HEK293 (cell line): Measurements from ENCODE around the gene CRYGA.

ENCODE experiments used
- KLF10 ChIP-seq: fragments of 450-650 bp; IDR thresholded peaks from 2 replicates; pipeline ENCODE4 v1.5.1; 2018; ENCODE audit warnings: missing biosample characterization, mild to moderate bottlenecking, missing genetic modification characterization
- TCF7L2 ChIP-seq: IDR thresholded peaks from 2 replicates; pipeline ENCODE4 v1.6.1; 2011; ENCODE audit warnings: low read depth, mild to moderate bottlenecking, inconsistent platforms, low read length, moderate library complexity, borderline replicate concordance
- ZNF350 ChIP-seq: fragments of 450-650 bp; formaldehyde crosslinking; IDR thresholded peaks from 2 replicates; pipeline ENCODE4 v1.5.0; 2017; ENCODE audit warnings: missing biosample characterization, mild to moderate bottlenecking, missing genetic modification characterization
- ZNF560 ChIP-seq: fragments of 450-650 bp; formaldehyde crosslinking; IDR thresholded peaks from 2 replicates; pipeline ENCODE4 v1.5.1; 2017; ENCODE audit warnings: missing biosample characterization, missing genetic modification characterization, borderline replicate concordance
- TF ChIP-seq, protein P1 (sequence below): fragments of 450-650 bp; IDR thresholded peaks from 2 replicates; pipeline ENCODE4 v1.5.1; 2018; ENCODE audit warnings: missing biosample characterization, missing genetic modification characterization
- TF ChIP-seq, protein P2 (sequence below): fragments of 450-650 bp; formaldehyde crosslinking; IDR thresholded peaks from 2 replicates; pipeline ENCODE4 v1.5.1; 2016; ENCODE audit warnings: missing biosample characterization, missing genetic modification characterization
- TF ChIP-seq, protein P3 (sequence below): fragments of 450-650 bp; formaldehyde crosslinking; IDR thresholded peaks from 2 replicates; pipeline ENCODE4 v1.5.1; 2016; ENCODE audit warnings: missing biosample characterization, missing genetic modification characterization
- TF ChIP-seq, protein P4 (sequence below): fragments of 450-650 bp; formaldehyde crosslinking; IDR thresholded peaks from 2 replicates; pipeline ENCODE4 v1.5.1; 2016; ENCODE audit warnings: missing biosample characterization, missing genetic modification characterization
- TF ChIP-seq, protein P5 (sequence below): fragments of 450-650 bp; formaldehyde crosslinking; IDR thresholded peaks from 2 replicates; pipeline ENCODE4 v1.5.1; 2016; ENCODE audit warnings: missing biosample characterization, missing genetic modification characterization

DNA sequence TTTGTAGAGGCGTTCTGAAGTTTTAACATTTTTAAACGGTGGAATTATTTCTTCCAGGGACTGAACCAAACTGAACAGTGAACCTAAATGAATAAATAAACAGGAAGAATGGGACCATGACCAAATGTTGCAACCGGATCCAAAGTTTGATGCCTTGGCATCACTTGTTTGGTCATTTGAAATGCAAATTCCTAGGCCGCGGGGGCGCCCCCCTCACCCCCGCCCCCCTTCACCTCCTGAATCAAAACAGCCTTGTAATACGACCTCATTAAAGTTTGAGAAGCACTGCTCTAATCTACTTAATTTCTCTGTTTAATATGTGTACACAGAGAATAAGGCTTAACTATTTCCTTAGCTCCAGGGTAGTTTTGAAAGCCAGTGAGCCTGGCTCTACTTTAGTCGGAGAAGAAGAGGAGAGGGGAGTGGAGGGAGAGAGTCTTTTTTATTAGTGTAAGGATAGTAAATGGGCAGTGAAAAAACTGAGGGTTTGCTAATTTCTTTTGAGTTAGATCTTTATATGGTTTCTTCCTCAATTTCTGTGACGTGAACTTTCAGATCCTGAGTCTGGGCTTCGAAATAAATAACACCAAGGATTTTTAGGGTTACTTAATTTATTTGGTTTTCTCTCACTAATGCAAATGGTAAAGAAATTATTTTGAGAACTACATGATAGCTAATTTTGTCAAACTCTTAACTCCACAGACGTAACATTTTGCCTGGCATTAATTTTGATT, 20.8 kb upstream of the CRYGA start:
- TF ChIP-seq, protein P1, sequence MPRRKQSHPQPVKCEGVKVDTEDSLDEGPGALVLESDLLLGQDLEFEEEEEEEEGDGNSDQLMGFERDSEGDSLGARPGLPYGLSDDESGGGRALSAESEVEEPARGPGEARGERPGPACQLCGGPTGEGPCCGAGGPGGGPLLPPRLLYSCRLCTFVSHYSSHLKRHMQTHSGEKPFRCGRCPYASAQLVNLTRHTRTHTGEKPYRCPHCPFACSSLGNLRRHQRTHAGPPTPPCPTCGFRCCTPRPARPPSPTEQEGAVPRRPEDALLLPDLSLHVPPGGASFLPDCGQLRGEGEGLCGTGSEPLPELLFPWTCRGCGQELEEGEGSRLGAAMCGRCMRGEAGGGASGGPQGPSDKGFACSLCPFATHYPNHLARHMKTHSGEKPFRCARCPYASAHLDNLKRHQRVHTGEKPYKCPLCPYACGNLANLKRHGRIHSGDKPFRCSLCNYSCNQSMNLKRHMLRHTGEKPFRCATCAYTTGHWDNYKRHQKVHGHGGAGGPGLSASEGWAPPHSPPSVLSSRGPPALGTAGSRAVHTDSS, result no peak
- TF ChIP-seq, protein P2, sequence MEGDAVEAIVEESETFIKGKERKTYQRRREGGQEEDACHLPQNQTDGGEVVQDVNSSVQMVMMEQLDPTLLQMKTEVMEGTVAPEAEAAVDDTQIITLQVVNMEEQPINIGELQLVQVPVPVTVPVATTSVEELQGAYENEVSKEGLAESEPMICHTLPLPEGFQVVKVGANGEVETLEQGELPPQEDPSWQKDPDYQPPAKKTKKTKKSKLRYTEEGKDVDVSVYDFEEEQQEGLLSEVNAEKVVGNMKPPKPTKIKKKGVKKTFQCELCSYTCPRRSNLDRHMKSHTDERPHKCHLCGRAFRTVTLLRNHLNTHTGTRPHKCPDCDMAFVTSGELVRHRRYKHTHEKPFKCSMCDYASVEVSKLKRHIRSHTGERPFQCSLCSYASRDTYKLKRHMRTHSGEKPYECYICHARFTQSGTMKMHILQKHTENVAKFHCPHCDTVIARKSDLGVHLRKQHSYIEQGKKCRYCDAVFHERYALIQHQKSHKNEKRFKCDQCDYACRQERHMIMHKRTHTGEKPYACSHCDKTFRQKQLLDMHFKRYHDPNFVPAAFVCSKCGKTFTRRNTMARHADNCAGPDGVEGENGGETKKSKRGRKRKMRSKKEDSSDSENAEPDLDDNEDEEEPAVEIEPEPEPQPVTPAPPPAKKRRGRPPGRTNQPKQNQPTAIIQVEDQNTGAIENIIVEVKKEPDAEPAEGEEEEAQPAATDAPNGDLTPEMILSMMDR (tag by site-specific recombination), result no peak
- TF ChIP-seq ZNF560 (tag by site-specific recombination) (no peak), KLF10 (tag by site-specific recombination) (no peak), ZNF350 (tag by site-specific recombination) (no peak), TCF7L2 (no peak)
- TF ChIP-seq, protein P3, sequence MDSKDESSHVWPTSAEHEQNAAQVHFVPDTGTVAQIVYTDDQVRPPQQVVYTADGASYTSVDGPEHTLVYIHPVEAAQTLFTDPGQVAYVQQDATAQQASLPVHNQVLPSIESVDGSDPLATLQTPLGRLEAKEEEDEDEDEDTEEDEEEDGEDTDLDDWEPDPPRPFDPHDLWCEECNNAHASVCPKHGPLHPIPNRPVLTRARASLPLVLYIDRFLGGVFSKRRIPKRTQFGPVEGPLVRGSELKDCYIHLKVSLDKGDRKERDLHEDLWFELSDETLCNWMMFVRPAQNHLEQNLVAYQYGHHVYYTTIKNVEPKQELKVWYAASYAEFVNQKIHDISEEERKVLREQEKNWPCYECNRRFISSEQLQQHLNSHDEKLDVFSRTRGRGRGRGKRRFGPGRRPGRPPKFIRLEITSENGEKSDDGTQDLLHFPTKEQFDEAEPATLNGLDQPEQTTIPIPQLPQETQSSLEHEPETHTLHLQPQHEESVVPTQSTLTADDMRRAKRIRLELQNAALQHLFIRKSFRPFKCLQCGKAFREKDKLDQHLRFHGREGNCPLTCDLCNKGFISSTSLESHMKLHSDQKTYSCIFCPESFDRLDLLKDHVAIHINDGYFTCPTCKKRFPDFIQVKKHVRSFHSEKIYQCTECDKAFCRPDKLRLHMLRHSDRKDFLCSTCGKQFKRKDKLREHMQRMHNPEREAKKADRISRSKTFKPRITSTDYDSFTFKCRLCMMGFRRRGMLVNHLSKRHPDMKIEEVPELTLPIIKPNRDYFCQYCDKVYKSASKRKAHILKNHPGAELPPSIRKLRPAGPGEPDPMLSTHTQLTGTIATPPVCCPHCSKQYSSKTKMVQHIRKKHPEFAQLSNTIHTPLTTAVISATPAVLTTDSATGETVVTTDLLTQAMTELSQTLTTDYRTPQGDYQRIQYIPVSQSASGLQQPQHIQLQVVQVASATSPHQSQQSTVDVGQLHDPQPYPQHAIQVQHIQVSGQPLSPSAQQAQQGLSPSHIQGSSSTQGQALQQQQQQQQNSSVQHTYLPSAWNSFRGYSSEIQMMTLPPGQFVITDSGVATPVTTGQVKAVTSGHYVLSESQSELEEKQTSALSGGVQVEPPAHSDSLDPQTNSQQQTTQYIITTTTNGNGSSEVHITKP, result no peak
- TF ChIP-seq, protein P4, sequence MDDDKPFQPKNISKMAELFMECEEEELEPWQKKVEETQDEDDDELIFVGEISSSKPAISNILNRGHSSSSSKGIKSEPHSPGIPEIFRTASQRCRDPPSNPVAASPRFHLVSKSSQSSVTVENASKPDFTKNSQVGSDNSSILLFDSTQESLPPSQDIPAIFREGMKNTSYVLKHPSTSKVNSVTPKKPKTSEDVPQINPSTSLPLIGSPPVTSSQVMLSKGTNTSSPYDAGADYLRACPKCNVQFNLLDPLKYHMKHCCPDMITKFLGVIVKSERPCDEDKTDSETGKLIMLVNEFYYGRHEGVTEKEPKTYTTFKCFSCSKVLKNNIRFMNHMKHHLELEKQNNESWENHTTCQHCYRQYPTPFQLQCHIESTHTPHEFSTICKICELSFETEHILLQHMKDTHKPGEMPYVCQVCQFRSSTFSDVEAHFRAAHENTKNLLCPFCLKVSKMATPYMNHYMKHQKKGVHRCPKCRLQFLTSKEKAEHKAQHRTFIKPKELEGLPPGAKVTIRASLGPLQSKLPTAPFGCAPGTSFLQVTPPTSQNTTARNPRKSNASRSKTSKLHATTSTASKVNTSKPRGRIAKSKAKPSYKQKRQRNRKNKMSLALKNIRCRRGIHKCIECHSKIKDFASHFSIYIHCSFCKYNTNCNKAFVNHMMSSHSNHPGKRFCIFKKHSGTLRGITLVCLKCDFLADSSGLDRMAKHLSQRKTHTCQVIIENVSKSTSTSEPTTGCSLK (tag by site-specific recombination), result no peak
- TF ChIP-seq, protein P5, sequence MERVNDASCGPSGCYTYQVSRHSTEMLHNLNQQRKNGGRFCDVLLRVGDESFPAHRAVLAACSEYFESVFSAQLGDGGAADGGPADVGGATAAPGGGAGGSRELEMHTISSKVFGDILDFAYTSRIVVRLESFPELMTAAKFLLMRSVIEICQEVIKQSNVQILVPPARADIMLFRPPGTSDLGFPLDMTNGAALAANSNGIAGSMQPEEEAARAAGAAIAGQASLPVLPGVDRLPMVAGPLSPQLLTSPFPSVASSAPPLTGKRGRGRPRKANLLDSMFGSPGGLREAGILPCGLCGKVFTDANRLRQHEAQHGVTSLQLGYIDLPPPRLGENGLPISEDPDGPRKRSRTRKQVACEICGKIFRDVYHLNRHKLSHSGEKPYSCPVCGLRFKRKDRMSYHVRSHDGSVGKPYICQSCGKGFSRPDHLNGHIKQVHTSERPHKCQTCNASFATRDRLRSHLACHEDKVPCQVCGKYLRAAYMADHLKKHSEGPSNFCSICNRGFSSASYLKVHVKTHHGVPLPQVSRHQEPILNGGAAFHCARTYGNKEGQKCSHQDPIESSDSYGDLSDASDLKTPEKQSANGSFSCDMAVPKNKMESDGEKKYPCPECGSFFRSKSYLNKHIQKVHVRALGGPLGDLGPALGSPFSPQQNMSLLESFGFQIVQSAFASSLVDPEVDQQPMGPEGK (tag by site-specific recombination), result no peak
